ENCODE measurements around the gene OR6Y1. TPM values are rescaled to one million over a fixed set of nuclear protein-coding genes. Genes with fewer than 3 reads are reported as not detected.

Gene OR6Y1
- total RNA-seq, 1 donor from 2014 or later, result not detected

- DNase-seq (ENCODE audit: low read depth), result peak; percentile 6
Observed at GRCh38 chr1:158506369-158506987, 47.7 kb downstream of the OR6Y1 start.

DNA sequence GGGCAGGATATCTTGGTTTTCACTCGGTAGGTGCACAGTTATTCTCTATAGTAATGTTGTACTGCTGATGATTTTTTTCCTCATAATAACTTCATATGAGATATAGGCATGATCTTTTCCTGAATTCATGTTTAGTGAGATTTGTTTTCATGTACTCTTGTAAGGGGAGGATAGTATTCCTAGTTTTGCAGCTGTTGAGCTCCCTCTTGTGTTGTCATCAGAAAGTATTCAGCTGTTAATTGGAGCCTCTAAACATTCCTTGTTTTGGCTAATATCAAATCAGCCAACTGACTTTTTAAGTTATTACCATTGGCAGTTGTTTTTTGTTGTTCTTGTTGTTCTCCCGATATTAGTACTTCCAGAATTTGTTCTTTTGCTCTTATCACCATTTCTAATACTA is 57.8 kb downstream of the OR6Y1 start:
- peak; percentile 53 for DNase-seq (ENCODE audit: low read depth)

DNA sequence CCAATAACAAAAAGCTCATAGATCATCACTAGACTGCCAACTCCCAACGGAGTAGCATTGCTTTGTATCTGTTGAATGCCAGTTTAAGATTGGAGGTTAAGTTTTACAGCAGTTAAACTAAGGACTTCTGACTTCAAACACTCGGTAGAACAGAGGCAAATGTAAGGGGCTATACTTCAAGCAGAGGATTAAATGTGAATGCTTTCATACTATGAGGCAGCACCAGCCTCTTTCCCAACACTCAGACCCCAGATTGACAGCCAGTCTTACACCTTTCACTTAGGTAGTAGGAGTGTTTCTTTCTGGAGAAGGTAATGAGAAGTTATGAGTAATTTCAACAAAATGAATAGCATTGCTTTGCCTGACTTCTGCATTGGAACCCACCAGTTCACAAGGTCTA is 59.4 kb downstream of the OR6Y1 start:
- no peak for DNase-seq (ENCODE audit: low read depth)

Other genes with a start within 250 kb of the OR6Y1 start
- not detected in 2 replicates for gene CD1B, start 222.9 kb downstream of the OR6Y1 start, total RNA-seq
- not detected in 2 replicates for gene CD1E, start 200.5 kb downstream of the OR6Y1 start, total RNA-seq
- not detected in 2 replicates for gene OR10T2, start 154.9 kb downstream of the OR6Y1 start, total RNA-seq
- not detected in 2 replicates for gene OR10K2, start 128.2 kb downstream of the OR6Y1 start, total RNA-seq
- gene OR10K1, start 92.6 kb downstream of the OR6Y1 start, total RNA-seq, result not detected in 2 replicates
- not detected in 2 replicates for gene OR10R2, start 82.2 kb downstream of the OR6Y1 start, total RNA-seq
- not detected in 2 replicates for gene OR6P1, start 16.2 kb upstream of the OR6Y1 start, total RNA-seq
- not detected in 2 replicates for gene OR10X1, start 25.5 kb upstream of the OR6Y1 start, total RNA-seq
- gene OR10Z1, start 50.9 kb upstream of the OR6Y1 start, total RNA-seq, result not detected in 2 replicates
- gene SPTA1, start 132.3 kb upstream of the OR6Y1 start, total RNA-seq, result under 0.01 TPM in 1 of 2 replicates, not detected in the other
- gene OR6K2, start 146.2 kb upstream of the OR6Y1 start, total RNA-seq, result not detected in 2 replicates
- gene OR6K3, start 166.3 kb upstream of the OR6Y1 start, total RNA-seq, result not detected in 2 replicates
- not detected in 2 replicates for gene OR6K6, start 200.3 kb upstream of the OR6Y1 start, total RNA-seq
- not detected in 2 replicates for gene OR6N1, start 217.8 kb upstream of the OR6Y1 start, total RNA-seq
- not detected in 2 replicates for gene OR6N2, start 226.8 kb upstream of the OR6Y1 start, total RNA-seq